OCI-LY1 (cell line): ENCODE data around the gene ZBTB20.

ENCODE experiments used
- H2AFZ ChIP-seq: fragments of 200-600 bp; sonication (generic), shearing (Covaris generic); 2 replicates; pipeline ENCODE4 v1.6.0; 2014; ENCODE audit warnings: antibody characterized with exemption, mild to moderate bottlenecking, low read length
- H3F3A ChIP-seq: fragments of 200-600 bp; sonication (generic), shearing (Covaris generic); 2 replicates; pipeline ENCODE4 v1.6.0; 2014; ENCODE audit warnings: mild to moderate bottlenecking, antibody characterized with exemption, low read length, moderate library complexity; ENCODE audit not compliant: insufficient read depth
- H3K27ac ChIP-seq: fragments of 200-600 bp; sonication (generic); 2 replicates; pipeline ENCODE4 v1.5.1; 2014; ENCODE audit warnings: low read length, mixed run types, mild to moderate bottlenecking, low read depth; ENCODE audit not compliant: poor library complexity, severe bottlenecking
- H3K27me3 ChIP-seq: fragments of 200-600 bp; sonication (generic); 2 replicates; pipeline ENCODE4 v1.6.0; 2014; ENCODE audit warnings: antibody characterized with exemption, mild to moderate bottlenecking, low read length, moderate library complexity; ENCODE audit not compliant: insufficient read depth
- H3K36me3 ChIP-seq: fragments of 200-600 bp; sonication (generic); 2 replicates; pipeline ENCODE4 v1.6.1; 2014; ENCODE audit warnings: mild to moderate bottlenecking, antibody characterized with exemption, low read length, moderate library complexity, mixed read lengths; ENCODE audit not compliant: insufficient read depth
- H3K4me1 ChIP-seq: fragments of 200-600 bp; sonication (generic); 2 replicates; pipeline ENCODE4 v1.5.1; 2014; ENCODE audit warnings: mild to moderate bottlenecking, low read length, moderate library complexity; ENCODE audit not compliant: insufficient read depth, severe bottlenecking
- H3K4me2 ChIP-seq: fragments of 200-600 bp; sonication (generic), shearing (Covaris generic); 2 replicates; pipeline ENCODE4 v1.6.1; 2014; ENCODE audit warnings: low read length
- H3K4me3 ChIP-seq: fragments of 200-600 bp; sonication (generic); 2 replicates; pipeline ENCODE4 v1.5.1; 2014; ENCODE audit warnings: low read length, low read depth, mild to moderate bottlenecking, mixed read lengths; ENCODE audit not compliant: poor library complexity, severe bottlenecking
- H3K79me2 ChIP-seq: fragments of 200-600 bp; shearing (Covaris generic); 2 replicates; pipeline ENCODE4 v1.6.1; 2016; ENCODE audit warnings: mixed run types, low read length, mixed read lengths; ENCODE audit not compliant: insufficient read depth
- H3K9ac ChIP-seq: fragments of 200-600 bp; sonication (generic), shearing (Covaris generic); 2 replicates; pipeline ENCODE4 v1.6.1; 2014; ENCODE audit warnings: mild to moderate bottlenecking, low read length, mixed read lengths
- H3K9me2 ChIP-seq: fragments of 200-600 bp; sonication (generic), shearing (Covaris generic); 2 replicates; pipeline ENCODE4 v1.6.1; 2014; ENCODE audit warnings: low read depth, mild to moderate bottlenecking, low read length, mixed read lengths
- H3K9me3 ChIP-seq: fragments of 200-600 bp; shearing (Covaris generic); 2 replicates; pipeline ENCODE4 v1.6.1; 2014; ENCODE audit warnings: low read length, mixed read lengths
- H4K20me1 ChIP-seq: fragments of 200-600 bp; sonication (generic), shearing (Covaris generic); 2 replicates; pipeline ENCODE4 v1.6.0; 2016; ENCODE audit warnings: mild to moderate bottlenecking, low read length; ENCODE audit not compliant: insufficient read depth
- CTCF ChIP-seq: fragments of 200-600 bp; sonication (generic), shearing (Covaris generic); IDR thresholded peaks from 2 replicates; pipeline ENCODE4 v1.5.1; 2017; ENCODE audit warnings: mild to moderate bottlenecking, antibody characterized with exemption, low read length, moderate library complexity, mixed read lengths
- EZH2 ChIP-seq: fragments of 200-600 bp; sonication (generic), shearing (Covaris generic); IDR thresholded peaks from 2 replicates; pipeline ENCODE4 v1.8.0; 2017; ENCODE audit warnings: borderline replicate concordance, mixed run types, mild to moderate bottlenecking, antibody characterized with exemption, low read length, moderate library complexity, mixed read lengths

The ZBTB20 gene

GRCh38 chr3:114904633-114905032 is 242.5 kb downstream of the ZBTB20 start:
- H3K27ac ChIP-seq = no peak overlapping the region
- H3K9me3 ChIP-seq = no peaks in the 10 kb centered on the region
- H3K4me3 ChIP-seq = no peak overlapping the region
- H3K9ac ChIP-seq = no peak overlapping the region
- no peak overlapping the region for H3K4me2 ChIP-seq
- TF ChIP-seq EZH2 = no peak
- TF ChIP-seq CTCF = no peak
- no peaks in the 10 kb centered on the region for H4K20me1 ChIP-seq
- no peaks in the 10 kb centered on the region for H3K79me2 ChIP-seq
- H3K4me1 ChIP-seq = no peaks in the 10 kb centered on the region
- H3F3A ChIP-seq = no peaks in the 10 kb centered on the region
- no peaks in the 10 kb centered on the region for H3K9me2 ChIP-seq
- H3K27me3 ChIP-seq = no peaks in the 10 kb centered on the region
- no peaks in the 10 kb centered on the region for H3K36me3 ChIP-seq
- no peak overlapping the region for H2AFZ ChIP-seq

DNA sequence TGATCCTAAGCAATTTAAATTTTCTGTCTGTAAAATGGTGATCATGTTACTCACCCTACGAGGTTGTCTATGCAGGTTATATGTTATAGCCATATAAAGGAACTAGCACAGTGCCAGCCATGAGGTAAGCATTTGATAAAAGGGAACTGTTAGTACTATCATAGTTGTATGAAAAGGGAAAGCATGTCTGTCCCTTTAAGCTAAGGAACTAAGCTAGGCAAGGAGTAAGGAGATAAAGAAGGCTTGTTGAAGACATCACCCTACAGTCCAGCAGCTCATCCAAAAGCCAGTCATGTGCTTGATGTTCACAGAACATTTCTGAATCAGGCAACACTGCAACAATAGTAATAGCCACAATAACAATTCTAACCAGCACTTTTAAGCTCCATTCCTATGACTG is 243.9 kb downstream of the ZBTB20 start:
- Histone ChIP-seq H3K36me3 (no peaks in the 10 kb centered on the region), H4K20me1 (no peaks in the 10 kb centered on the region), H3K27ac (no peak overlapping the region), H3K4me3 (no peak overlapping the region), H3K9me3 (no peaks in the 10 kb centered on the region), H2AFZ (no peak overlapping the region), H3K9me2 (no peaks in the 10 kb centered on the region), H3K4me1 (no peaks in the 10 kb centered on the region), H3K79me2 (no peaks in the 10 kb centered on the region), H3K27me3 (no peaks in the 10 kb centered on the region), H3K4me2 (no peak overlapping the region), H3K9ac (no peak overlapping the region), H3F3A (no peaks in the 10 kb centered on the region)
- TF ChIP-seq CTCF = no peak
- no peak for TF ChIP-seq EZH2

- Histone ChIP-seq H3K27ac (no peak overlapping the region), H3K79me2 (no peaks in the 10 kb centered on the region), H3F3A (no peaks in the 10 kb centered on the region), H3K4me3 (no peak overlapping the region), H3K27me3 (no peaks in the 10 kb centered on the region), H3K4me1 (no peaks in the 10 kb centered on the region), H3K9ac (no peak overlapping the region), H2AFZ (no peak overlapping the region), H3K4me2 (no peak overlapping the region), H3K9me2 (no peaks in the 10 kb centered on the region), H3K9me3 (no peaks in the 10 kb centered on the region), H3K36me3 (no peaks in the 10 kb centered on the region), H4K20me1 (no peaks in the 10 kb centered on the region)
- no peak for TF ChIP-seq EZH2
- TF ChIP-seq CTCF = no peak
Observed at GRCh38 chr3:114902691-114903101, 244.4 kb downstream of the ZBTB20 start.
